HG02588 (cell line): ENCODE results near the gene ANKFY1.
"Not testable (repeated sequence)": the region's sequence is repeated elsewhere in the genome, so short reads cannot be mapped to it uniquely, and the experiment has no call there.

ENCODE experiments used
- ATAC-seq: cut with Tn5 transposase; IDR thresholded peaks from one replicate; pipeline ENCODE4 v1.9.1; 2021; ENCODE audit warnings: mild to moderate bottlenecking, moderate library complexity; ENCODE audit not compliant: unreplicated experiment

The ANKFY1 gene

DNA sequence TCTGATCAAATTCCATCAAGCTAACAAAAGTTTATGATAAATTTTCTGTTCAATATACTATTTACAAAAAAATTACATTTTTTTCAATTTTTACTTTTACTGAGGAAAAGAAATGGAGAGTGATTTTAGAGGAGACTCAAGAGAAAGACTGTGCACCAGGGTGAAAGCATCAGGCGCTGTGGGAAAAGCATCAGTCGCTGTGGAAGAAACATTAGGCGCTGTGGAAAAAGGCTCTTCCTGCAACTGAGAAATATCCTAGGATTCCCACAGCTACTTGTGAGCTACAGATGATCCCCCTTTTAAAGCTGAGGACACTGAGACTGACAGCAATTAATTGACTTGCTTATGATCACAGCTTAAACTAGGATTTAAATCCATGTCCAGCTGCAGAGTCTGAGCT is 4.9 kb downstream of the ANKFY1 start:
- no peak for ATAC-seq

- ATAC-seq = no peak
Observed at GRCh38 chr17:4256952-4257351, 6.8 kb downstream of the ANKFY1 start.

DNA sequence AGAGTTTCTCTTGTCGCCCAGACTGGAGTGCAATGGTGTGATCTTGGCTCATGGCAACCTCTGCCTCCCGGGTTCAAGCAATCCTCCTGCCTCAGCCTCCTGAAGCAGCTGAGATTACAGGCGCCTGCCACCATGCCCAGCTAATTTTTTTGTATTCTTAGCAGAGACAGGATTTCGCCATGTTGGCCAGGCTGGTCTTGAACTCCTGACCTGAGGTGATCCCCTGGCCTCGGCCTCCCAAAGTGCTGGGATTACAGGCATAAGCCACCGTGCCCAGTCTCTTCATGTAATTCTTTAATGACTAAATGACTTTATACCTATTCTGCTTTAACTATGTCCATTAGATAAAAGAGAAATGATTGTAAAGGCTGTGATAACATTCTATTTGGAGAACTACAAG is 8.5 kb downstream of the ANKFY1 start:
- not testable (repeated sequence) for ATAC-seq

GRCh38 chr17:4250887-4251286 is 12.9 kb downstream of the ANKFY1 start:
- no peak for ATAC-seq

GRCh38 chr17:4249452-4250029 is 14.2 kb downstream of the ANKFY1 start:
- ATAC-seq = no peak

DNA sequence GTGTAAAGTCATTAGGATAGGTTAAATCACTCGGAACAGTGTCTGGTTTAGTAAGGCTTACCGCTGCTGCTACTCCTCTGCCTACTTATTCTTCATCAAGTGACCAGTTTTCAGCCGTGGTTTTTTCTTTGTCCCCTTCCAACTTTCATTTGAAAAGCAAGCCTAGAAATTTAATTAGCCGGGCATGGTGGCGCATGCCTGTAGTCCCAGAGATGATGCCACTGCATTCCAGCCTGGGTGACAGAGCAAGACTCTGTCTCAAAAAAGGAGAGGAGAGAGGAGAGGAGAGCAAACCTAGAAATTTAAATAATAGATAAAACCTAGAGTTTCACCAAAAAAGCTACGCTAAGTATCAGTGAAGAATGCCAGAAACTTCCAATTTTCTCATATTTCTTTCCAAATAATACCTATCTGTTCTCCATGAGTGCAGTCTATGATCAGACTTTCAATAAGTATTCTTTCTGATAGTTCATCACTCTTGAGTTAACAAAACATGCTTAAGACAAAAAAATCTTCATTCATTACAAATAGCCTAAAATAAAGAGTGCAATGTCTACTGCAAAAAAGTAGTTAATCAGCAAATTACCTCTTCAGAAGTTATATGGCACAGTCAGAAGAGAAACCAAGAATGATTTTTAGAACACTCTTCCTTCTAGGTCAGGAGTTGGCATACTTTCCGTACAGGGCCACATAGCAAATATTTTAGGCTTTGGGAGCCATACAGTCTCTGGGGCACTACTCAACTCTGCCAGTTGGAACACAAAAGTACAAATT is 15.1 kb downstream of the ANKFY1 start:
- no peak for ATAC-seq

- ATAC-seq = no peak
Observed at GRCh38 chr17:4247971-4248388, 15.8 kb downstream of the ANKFY1 start.

DNA sequence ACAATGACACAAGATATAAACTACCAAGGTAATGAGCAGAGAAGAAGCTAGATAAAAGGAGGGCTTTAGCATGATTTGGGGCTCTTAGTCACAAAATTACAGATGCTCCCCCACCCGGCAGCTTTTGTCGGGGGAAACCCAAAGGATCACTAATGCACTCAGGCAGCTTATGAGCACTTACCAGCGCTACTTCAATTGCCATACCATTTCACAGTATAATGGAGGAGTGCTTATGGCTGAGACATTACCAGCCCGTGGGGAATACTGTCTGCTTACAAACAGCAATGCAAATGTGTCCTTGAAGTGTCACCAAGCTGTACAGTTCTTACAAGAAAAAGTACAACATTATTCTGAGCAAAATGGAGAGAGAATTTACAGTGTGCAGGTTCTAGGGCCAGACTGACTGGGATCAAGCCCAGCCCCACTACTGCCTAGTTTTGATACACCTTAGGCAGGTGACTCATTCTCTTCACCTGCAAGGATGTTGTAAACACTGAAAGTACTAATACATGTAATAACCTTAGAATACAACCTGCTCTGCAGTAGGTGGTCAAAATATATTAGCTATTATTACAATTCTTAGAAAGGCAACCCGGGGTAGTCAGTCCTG is 16.3 kb downstream of the ANKFY1 start:
- ATAC-seq = no peak

DNA sequence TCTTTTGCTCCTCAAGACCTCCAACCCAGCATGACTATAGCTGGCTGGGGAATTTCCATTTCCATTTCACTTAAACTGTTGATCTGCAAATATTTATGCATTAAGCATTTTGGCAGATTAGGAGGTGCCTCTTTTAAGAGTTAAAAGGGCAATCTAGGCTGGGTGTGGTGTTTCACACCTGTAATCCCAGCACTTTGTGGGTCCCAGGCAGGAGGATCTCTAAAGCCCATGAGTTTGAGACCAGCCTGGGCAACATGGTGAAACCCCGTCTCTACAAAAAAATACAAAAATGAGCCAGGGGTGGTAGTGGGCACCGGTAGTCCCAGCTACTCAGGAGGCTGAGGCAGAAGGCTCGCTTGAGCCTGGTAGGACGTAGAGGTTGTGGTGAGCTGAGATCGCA is 17.1 kb downstream of the ANKFY1 start:
- no peak for ATAC-seq

DNA sequence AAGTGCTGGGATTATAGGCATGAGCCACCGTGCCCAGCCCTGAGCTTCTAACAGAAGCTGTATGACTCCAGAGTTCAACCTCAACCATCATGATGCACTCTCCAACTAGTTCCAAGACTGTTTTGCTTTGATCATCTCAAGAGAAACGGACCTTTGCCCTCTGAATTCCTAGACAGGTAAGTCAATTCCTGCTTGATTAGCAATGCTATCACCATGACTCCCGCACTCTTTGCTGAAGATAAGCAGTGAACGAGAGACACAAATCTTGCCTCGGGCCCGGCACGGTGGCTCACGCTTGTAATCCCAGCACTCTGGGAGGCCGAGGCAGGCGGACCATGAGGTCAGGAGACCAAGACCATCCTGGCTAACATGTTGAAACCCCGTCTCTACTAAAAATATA is 22.2 kb downstream of the ANKFY1 start:
- ATAC-seq = no peak

DNA sequence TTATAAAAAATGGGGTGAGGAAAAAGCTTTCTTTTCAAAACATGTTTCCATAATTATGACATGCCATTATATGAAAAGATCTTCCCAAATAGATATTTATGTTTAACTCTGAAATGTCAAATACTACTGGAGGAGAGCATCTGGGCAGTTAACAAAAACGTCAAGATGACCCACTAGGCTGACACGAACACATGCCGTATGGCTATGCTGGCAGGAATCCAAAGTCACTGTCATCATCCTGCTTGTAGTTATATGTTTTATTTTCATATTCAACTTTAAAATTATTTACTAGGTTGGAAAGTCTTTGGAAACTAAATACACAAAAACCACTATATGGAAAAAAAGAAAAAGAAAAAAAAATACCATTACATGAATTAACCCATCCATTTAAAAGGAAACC is 27.3 kb downstream of the ANKFY1 start:
- no peak for ATAC-seq

DNA sequence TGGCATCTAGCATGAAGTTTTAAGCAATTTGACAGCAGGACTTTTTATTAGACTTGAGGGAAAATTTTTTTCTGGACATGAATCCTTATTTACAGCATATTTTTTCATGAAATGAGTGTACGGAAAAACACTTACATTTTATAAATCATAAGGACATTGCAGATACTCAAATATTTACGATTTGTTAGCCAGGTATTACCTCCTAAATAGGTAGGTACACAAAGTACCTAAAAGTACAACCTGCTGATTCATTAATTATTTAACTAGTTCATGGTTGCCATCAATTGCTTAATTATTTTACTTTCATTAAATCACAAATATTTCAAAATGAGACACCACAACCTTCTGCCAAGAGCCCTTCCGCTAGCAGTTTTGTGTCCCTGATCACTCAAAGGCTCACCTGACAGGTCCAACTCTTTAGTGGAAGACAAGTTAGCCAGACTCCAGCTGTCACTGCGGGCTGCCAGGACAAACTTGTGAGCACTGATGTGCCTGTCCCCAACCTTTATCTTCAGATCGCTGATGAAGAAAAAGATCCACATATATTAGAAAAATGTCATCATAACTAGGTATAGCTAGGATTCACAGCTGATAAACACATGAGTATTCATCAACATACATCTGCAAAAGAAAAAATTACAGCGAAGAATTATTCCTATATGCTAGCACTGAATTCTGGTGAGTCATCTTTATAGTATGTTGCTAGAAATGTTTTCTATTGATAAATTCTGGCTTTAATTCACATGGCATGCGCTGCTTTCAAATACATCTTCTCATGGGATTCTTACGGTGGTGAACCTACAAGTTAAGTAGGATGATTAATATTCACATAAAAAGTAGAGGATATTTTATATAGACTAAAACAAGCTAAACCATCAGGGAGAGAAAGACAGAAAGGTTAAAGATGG is 28.2 kb downstream of the ANKFY1 start:
- ATAC-seq = no peak

DNA sequence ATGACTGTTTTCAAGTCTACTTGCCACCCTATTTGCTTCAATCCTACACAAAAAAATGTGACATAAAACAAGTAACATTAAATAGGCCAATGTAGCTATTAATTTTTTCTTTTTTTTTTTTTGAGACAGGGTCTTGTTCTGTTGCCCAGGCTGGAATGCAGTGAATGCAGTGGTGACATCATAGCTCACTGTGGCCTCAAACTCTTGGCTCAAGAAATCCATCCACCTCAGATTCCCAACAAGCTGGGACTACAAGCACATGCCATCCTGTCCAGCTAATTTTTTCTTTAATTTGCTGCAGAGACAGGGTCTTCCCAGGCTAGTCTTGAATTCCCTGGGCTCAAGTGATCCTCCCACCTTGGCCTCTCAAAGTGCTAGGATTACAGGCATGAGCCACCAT is 29.4 kb downstream of the ANKFY1 start:
- ATAC-seq = no peak

GRCh38 chr17:4233668-4234258 is 30.0 kb downstream of the ANKFY1 start:
- ATAC-seq = no peak

GRCh38 chr17:4232168-4232813 is 31.5 kb downstream of the ANKFY1 start:
- no peak for ATAC-seq

GRCh38 chr17:4229627-4230541 is 33.9 kb downstream of the ANKFY1 start:
- no peak for ATAC-seq

GRCh38 chr17:4221899-4222659 is 41.7 kb downstream of the ANKFY1 start:
- no peak for ATAC-seq

GRCh38 chr17:4221163-4221562 is 42.6 kb downstream of the ANKFY1 start:
- no peak for ATAC-seq

GRCh38 chr17:4220655-4221054 is 43.1 kb downstream of the ANKFY1 start:
- ATAC-seq = no peak
